Fibroblast of skin of left quadriceps (primary cell): ENCODE data around the gene AJAP1.

Source experiments
- DNase-seq, 2 experiments: peaks; one replicate each; pipeline ENCODE4 v3.0.0-alpha.2; 2013; ENCODE audit warnings: low read depth in 2 of 2

AJAP1 gene

DNA sequence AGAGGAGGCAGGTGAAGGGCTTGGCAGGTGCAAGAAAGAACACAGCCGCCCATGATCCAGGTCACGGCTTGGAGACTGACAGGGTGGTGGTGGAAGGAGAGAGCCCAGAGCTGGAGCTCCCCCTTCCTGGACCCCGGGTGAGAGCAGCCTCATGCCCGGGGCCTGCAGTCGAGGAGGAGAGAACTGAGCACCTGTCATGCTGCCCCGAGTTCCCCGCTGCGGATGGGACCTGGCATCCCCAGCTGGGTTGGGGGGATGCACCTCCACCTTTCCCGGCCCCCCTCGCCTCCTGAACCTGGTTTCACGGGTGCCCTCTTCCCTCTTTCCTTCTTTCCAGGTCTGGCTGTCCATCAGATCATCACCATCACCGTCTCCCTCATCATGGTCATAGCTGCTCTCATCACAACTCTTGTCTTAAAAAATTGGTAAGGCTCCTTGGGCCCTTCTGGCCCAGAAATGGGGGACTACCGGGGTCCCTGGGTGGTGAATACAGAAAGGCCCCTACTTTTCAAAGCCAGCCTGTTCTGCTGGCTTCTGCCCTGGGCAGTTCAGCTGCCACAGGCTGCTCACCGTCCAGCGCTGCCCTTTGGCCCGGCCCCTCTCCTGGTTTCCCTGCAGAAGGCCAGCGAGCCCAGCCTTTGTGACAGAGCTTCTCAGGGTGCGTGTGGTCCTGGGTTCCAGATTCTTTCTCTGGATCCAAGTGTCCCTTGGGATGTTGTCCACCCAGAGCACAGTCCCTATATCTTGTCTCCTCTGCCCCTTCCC lies 115.3 kb downstream of the AJAP1 start:
- DNase-seq, result no peak

DNA sequence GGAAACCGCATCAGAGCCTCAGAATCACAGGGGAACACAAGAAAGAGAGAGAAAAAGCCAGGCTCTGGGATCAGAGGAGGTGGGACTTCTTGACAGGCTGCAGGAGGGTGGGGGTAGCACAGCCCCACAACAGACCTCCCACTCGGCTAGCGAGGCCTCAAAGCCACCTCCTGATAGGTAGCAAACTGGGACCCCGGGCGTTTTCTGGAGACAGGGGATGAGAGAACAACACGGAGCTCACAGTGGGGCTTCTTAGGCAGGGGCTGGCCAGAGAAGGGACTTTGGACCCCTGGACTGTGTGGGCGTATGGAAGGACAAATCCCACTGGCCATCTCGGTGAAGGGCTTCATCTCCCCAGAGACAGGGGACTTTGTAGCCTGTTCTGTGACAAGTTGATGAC lies 116.3 kb downstream of the AJAP1 start:
- DNase-seq, result no peak

DNA sequence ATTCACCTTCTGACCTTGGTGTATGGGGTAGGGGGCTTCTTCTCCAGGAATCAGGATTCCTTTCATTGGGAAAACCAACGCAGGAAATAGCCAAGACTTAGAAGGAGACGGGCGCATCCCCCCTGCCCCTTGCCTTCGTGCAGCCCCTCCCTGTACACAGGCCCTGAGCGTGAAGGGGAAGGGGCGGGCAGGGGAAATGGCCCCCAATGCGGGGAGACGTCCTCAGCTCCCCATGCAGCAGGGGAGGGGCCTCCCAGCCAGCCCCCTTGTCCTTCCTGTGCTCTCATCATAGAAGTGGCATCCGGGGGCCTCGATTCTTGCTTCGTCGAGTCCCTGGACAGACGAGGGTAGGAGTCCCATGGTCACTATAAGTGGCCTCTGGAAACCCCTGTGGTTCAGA lies 116.9 kb downstream of the AJAP1 start:
- no peak for DNase-seq

DNA sequence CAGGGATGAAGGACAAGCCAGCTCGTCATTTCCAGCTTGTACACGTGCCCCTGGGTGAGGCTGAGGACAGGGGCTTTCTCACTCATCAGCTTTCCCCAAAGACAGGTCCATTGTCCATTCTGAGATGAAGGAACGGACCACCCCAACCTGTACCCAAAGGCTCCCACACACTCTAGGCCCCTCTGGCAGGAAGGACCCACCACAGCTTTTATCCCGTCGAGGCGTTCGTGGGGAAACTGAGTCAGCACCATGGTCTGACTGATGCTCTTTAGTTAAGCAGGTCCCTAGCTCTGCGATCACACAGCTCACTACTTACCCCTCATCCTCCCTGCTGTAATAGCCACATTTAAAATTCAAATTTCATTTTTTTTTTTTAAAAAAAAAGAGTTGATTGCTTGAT lies 117.3 kb downstream of the AJAP1 start:
- DNase-seq, result no peak

DNA sequence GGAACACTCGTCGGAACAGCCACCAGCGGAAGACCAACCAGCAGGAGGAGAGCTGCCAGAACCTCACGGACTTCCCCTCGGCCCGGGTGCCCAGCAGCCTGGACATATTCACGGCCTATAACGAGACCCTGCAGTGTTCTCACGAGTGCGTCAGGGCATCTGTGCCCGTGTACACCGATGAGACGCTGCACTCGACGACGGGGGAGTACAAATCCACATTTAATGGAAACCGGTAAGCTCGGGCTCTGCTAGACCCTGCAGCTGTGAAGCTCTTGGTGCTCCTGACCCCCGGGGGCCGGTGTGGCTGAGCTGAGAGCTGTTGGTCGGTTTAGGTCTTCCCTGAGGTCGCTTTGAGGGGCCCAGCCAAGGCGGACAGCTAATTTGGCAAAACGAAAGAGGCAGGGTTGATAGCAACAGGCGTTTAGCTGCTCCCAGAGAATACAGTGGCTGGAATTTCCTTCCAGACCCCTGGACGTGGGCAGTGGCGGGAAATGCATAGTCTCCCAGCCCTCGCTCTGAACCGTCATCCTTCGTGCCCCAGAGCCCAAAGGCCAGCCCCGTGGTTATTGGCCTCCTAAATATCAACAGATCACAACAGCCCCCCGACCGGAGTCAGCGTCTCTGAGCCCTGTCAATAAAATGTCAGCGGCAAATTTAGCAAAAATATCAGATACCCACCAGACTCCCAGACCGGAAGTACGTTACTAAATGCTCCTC lies 118.0 kb downstream of the AJAP1 start:
- DNase-seq, result no peak

DNA sequence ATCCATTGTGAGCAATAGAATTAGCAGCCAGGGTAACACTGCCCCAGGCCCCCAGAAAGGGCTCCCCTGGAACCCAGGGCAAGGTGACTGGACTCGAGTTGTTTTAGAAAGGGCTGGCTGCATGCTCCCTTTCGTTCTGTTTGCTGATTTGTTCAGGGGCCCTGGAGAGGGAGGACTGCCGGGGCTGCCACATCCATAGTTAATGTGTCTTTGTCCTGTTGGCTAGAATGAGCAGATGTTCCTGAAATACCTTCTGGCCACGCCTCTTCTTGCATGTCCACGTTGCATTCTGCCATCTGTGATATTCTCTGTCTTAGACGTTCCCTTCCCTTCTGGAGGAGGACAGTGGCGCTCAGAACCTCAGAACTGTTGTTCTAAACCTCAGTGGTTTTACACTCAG lies 118.8 kb downstream of the AJAP1 start:
- no peak for DNase-seq

DNA sequence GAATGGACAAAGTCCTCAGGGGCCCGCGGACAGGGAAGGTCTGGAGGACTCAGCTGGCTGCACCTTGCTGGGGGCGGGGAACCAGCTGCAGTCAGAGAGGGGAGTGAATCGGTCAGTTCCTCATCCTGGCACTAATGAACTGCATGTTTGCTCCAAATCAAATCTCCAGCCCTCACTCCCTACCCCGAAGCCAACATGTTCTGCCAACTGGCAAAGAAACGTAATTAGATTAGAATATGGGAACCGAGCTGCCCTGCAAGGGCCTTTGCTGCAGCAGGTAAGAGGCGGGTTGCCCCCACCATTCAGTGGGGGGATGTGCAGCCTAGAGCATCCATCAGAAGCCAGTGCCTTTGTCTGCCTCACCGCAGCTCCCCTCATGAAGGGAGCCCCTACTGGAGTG lies 121.1 kb downstream of the AJAP1 start:
- DNase-seq, result no peak

DNA sequence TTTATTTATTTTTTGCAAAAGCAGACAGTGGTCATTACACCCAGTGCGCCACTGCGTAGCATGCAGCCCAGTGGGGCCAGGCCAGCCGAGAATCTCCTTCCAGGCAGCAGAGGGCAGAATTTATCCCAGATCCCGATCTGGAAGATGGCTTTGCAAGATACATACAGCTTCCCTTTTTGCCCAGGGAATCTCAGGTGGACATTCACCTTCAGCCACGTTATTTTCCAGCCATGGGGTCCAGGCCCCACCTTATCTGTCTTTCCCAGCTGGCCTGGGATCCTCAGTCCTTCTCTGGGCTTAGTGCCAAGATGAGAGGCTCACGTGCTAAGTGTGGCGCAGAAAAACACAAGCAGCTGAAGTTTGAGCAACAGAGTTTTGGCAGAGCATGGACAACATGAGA lies 123.6 kb downstream of the AJAP1 start:
- no peak for DNase-seq

DNA sequence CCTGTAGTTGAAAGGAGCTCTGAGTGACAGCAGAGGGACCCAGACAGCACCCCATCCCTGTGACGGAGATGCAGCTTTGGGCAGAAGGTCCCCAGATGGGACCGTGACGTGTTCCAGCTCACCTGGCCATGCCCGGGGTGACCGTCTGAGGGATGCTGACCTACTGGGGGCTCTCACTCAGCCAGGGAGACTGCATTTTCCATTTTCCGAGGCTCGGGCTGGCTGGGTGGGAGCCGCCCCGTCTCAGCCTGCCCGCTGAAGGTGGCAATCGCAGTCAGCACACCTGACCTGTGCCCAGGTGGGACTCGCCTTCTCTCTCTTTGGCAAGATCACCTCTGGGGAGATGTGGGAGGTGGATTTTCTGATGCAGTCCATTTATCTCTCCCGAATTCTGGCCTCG lies 127.2 kb downstream of the AJAP1 start:
- no peak for DNase-seq

DNA sequence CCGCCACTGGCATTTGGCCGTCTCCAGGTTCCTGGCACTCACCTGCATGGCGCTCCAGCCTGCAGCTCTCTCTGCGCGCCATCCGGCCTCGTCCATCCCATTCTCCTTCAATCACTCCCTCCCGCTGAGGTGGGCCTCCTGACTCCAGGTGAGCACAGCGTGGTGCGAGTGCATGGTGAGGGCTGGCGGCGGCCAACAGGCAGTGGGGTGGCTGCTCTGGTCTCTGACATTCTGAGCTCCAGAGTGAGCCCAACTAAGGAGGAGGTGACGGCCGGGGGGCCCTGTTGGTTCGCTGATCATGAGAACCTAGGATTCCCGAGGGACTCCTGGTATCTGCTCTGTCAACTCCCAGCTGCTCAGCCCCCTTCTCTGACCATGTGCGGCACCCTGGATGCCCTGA lies 130.4 kb downstream of the AJAP1 start:
- no peak for DNase-seq

DNA sequence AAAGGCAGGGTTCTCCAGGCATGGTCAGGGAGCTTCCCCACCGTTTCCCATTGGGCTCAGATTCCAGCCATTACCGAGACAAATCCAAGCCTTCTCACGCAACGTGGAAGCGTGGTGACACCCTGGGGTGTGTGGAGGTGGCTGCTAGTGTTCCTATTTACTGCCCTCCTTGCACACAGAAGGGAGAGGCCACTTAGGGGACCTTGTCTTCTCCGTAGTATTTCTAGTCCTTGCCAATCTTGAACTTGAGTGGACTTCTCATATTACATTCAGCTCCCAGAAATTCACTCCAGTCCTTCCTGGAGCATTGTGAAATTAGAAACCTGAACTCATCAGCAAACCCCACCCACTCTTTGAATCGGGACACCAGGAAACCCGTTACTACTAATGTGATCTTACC lies 131.6 kb downstream of the AJAP1 start:
- DNase-seq, result no peak

DNA sequence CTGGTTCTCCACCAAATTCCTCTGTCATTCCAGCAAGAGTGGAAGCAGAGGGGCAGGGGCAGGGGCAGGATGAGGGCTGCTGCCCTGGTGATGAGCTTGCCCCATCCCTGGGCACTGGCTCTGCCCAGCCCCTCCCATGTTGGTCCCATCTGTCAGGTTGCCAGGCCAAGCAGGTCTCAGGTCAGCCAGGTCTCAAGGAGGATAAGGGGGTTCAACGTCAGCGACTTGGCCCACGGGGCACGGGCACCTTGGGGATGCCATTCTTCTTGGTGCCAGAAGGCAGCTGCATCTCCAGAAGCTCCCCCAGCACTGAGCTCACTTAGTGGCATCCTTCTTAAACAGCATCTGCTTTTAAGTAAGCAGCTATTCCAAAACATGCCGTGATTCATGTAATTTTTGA lies 133.1 kb downstream of the AJAP1 start:
- no peak for DNase-seq

DNA sequence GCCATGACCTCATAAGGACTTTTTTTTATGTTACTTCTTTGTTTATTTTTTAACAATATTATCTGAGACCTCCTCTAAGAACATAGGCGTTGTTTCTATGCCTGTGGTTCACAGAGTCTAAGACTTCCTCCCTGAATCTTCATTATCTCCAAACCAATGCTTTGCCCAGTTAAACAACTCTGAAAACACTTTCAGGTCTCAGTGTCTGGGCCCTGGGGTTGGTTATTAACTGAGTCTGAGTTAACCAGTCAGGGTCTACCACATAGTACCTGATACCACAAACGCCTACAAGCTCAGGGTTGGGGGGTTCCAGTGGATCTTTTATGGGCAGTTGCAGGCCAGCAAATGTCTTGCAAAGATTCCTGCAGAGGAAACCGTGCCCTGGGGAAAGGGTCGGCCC lies 138.2 kb downstream of the AJAP1 start:
- DNase-seq, result no peak

DNA sequence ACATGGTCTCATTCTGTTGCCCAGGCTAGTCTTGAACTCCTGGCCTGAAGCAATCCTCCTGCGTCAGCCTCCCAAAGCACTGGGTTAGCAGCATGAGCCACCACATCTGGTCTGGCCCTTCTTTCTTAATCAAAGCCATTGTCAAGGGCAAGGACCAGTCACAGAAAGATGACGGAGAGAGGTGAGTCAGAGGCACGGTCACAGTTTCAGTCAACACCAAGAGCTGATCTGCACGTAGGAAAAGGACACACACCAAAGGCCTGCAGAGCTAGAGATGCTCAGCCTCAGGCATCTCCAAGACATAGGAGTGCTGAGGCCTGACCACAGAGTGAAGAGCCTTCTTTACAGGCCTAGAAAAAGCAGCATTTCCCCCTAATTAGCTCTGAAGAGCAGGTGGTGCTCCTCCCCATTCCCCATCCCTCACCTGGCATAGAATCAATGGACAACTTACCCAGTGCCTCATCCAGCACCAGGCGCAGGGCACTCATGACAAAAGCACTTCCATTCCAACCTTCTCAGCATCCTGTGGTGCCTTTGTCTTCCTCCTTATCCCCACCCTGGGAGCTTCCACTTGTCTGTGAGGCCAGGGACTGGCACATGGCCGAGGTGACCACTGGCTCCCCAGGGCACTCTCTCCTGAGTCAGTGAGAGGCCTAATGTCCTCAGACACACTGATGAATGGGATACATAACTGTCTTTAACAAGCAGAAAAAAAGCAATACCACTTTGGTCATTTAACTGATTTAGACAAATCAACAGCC lies 139.8 kb downstream of the AJAP1 start:
- DNase-seq, result no peak

DNA sequence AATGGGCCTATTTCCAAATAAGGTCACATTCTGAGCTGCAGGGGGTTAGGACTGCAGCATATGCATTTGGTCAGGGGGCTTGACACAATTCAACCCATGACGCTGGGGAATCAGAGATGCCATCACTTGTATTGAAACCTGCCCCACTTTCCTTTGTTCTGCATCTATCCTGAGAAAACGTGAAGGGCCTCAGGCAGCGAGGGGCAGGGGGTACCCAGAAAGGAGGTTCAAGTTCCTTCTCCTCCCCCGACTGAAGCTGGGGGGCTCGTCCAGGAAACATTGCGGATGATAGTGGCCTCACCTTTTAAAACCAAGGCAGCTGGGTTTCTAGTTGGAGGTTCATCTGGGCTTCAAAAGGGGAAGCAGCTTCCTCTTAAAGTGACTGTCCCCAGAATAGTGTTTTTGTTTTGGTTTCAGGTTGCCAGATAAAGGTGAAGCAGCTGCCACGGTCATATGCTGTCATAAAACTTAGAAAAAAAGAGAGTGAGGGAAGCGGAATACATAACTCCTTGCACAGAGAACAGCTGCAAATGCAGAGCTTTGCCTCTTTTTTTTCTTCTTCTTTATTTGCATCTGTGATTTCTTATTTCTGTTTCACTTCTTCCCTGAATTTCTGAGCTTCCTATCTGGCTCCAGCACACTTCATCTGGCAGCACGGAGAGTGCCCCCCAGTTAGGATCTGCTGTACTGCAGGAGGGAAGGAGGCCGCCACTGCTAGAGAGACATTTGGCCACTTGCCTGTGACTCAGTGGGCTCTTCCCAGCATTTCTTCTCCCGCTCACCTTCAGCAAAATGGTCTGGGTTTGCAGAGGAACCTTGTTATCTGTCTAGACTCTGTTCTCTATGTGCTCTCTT lies 142.0 kb downstream of the AJAP1 start:
- no peak for DNase-seq

DNA sequence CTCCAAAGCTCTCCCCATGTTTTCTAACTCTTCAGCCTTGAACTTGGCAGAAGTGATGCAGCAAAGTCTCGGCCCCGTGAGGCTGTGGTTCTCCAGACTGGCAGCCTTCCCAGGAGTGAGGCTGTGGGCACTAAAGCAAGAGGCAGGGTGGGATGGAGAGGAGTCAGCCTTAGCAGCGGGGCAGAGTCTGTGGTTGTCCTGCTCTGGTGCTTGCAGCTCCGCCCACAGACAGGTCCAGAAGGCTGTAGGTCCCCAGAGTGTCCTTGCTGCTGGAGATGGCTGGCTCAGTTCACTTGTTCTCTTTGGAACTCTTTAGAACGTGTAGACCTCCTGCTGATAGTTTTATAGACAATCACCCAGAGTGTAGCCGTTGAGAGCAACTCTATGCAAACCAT lies 142.6 kb downstream of the AJAP1 start:
- DNase-seq, result no peak

DNA sequence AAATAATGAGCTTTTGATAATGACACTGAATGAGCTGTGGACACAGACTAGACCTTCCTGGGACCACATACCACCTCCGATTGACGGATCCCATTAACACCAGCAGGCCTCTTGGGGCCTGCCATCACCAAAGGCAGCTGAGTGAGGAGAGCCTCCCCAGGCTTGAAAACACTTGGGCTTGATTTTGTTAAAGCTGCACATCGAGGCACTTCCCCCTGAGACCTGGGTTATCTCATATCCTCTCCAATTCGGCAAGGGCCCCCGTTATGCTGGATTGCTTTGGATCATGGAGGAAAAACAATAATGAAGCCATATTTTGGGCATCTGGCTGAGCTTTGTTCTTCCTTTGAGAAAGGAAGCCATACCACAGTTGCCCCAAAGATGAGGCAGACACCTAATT lies 143.0 kb downstream of the AJAP1 start:
- DNase-seq, result no peak

DNA sequence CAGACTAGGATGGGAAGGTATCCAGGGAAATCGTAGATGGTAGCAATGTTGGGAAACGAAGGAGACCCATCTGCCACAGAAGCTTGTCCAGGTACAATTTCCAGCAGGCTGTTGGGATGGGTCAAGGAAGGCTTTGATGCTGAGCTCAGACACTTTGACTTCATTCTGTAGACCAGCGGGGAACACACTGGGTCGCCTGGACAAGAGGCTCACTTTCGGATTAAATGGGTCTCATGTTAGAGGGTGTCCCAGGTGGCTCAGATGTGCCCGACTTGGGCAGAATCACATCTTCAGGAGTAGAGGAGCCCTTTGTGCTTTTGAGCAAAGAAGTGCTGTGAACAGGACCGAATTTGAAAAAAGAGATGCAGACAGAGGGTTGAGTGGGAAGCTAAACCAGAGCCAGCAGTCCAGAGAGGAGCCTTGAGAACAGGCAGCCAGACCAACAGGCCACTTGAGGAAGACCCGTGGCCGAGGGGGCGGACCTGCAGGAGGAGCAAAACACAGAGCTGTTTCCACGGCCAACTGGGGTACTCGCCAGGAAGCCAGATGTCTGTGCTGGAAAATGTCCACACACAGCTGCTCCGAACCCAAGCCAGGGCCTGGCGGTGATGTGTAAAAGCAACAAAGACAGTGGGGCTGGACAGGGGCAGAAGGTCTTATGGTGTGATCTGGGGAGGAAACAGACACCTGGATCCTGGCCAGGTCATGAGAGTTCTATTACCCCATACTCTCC lies 146.9 kb downstream of the AJAP1 start:
- DNase-seq, result no peak

DNA sequence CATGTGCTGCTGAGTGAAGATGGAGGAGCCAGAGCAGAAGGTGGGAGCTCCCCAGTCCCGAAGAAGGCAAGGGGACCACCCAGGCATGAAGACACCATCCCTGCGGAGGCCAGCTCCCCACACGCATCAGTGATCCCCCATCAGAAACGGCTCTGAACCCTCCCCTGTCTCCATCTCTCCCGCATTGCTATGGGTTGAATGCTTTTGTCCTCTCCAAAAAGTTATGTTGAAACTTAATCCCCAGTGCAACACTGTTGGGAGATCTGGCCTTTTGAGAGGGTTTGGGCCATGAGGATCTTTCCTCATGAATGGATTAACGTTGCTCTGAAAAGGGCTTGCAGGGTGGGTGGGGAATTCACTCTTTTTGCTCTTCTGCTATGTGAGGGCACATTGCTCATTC lies 147.6 kb downstream of the AJAP1 start:
- DNase-seq, result no peak

DNA sequence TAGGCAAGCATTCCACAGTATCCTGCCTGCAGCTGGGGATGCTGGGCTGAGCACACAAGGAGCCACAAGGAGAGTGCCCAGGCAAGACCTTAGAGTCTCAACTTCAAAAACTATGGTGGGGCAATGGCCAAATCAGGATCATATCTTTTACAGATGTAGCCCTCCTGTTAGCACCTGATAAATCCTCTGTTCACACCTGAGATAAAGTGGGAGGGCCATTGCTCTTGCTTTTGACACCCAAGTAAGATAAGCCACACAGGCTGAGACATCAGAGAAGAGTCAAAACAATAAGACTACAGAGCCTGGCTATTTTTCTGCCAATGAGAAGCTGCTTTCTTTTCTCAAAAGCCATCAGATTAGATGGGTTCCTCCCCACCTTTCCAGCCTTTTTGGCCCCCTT lies 148.9 kb downstream of the AJAP1 start:
- DNase-seq, result no peak

DNA sequence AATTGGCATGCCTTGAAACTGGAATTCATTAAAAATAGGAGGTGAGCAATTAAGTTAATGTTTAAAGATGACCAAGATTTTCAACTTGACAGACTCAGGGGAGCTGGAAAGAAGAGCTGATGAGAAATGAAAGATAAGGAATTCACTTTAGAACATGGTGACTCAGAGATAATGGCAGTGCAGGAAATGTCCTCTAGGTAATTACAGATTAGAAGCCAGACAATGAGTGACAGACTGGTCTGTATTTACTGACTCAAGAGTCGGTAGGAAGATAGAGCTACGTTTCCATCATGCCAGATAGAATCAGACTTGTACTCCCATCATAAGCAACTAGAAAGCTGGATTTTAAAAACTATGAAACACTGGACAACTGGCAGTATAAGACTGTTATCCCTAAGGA lies 151.6 kb downstream of the AJAP1 start:
- DNase-seq, result no peak
